ENCODE measurements around the gene BRINP1. TPM values are rescaled to one million over a fixed set of nuclear protein-coding genes. Genes with fewer than 3 reads are reported as not detected.

Gene BRINP1
- total RNA-seq, 1 experiment from 2014 or later = not detected

GRCh38 chr9:119197893-119198607 is 171.2 kb downstream of the BRINP1 start:
- H3K27me3 ChIP-seq (replicated peaks; ENCODE audit: insufficient read depth, low read depth, low read length, poor library complexity) = no peaks in the 10 kb centered on the region
- TF ChIP-seq CTCF (conservative IDR thresholded peaks at IDR 0.05; ENCODE audit: low read depth, low read length) (no peak), EZH2 (IDR thresholded peaks at IDR 0.05; ENCODE audit: borderline replicate concordance, low read depth, low read length, poor library complexity, severe bottlenecking) (no peak)
- ChIA-PET CTCF (no interaction called here), POLR2A (ENCODE audit: low non-redundant PET) (no interaction called here)
- H3K36me3 ChIP-seq (ENCODE audit: insufficient read depth, low read length, poor library complexity, severe bottlenecking) = no peaks in the 10 kb centered on the region
- H3K4me3 ChIP-seq (ENCODE audit: low read depth, low read length, poor library complexity, severe bottlenecking) = no peak overlapping the region
- intact Hi-C loops (cut with micrococcal nuclease; ENCODE audit: unreplicated experiment) = no loop called here
- no TSS peak for BruUV-seq (replicated peaks)
- no peaks in the 10 kb centered on the region for H3K9me3 ChIP-seq (ENCODE audit: low read depth, low read length, poor library complexity, severe bottlenecking)
- H3K4me1 ChIP-seq (ENCODE audit: insufficient read depth, low read length, poor library complexity, severe bottlenecking) = no peaks in the 10 kb centered on the region
- H3K27ac ChIP-seq (ENCODE audit: low read depth, low read length, poor library complexity, severe bottlenecking) = no peak overlapping the region
- DNase-seq (ENCODE audit: low spot score) = no peak

GRCh38 chr9:119195521-119195920 is 173.7 kb downstream of the BRINP1 start:
- no TSS peak for BruUV-seq (replicated peaks)
- no peak overlapping the region for H3K27ac ChIP-seq (ENCODE audit: low read depth, low read length, poor library complexity, severe bottlenecking)
- no peak for DNase-seq (ENCODE audit: low spot score)
- ChIA-PET POLR2A (ENCODE audit: low non-redundant PET) (no interaction called here), CTCF (no interaction called here)
- H3K9me3 ChIP-seq (ENCODE audit: low read depth, low read length, poor library complexity, severe bottlenecking) = no peaks in the 10 kb centered on the region
- intact Hi-C loops (cut with micrococcal nuclease; ENCODE audit: unreplicated experiment) = no loop called here
- TF ChIP-seq EZH2 (IDR thresholded peaks at IDR 0.05; ENCODE audit: borderline replicate concordance, low read depth, low read length, poor library complexity, severe bottlenecking) = no peak
- TF ChIP-seq CTCF (conservative IDR thresholded peaks at IDR 0.05; ENCODE audit: low read depth, low read length) = no peak
- H3K27me3 ChIP-seq (replicated peaks; ENCODE audit: insufficient read depth, low read depth, low read length, poor library complexity) = no peaks in the 10 kb centered on the region
- H3K4me1 ChIP-seq (ENCODE audit: insufficient read depth, low read length, poor library complexity, severe bottlenecking) = no peaks in the 10 kb centered on the region
- no peaks in the 10 kb centered on the region for H3K36me3 ChIP-seq (ENCODE audit: insufficient read depth, low read length, poor library complexity, severe bottlenecking)
- H3K4me3 ChIP-seq (ENCODE audit: low read depth, low read length, poor library complexity, severe bottlenecking) = no peak overlapping the region

DNA sequence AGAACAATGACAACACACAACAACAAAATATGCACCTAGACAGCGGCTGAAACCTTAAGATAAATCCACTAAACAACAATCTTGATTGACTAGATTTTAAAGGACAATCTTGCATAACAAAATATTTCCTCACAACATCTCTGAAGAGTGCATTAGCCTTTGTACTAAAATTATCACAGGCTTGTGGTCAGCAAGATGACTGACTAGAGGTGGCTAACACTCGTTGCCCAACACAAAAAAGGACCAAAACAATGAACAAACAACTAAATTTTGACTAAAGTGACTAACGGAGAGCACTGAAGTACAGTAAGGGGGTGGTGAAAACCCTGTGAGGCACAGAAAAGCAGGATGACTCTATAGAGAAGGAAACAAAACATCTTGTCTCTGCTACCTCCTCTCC is 183.9 kb downstream of the BRINP1 start:
- CTCF ChIA-PET = no interaction called here
- TF ChIP-seq CTCF (conservative IDR thresholded peaks at IDR 0.05; ENCODE audit: low read depth, low read length) (no peak), EZH2 (IDR thresholded peaks at IDR 0.05; ENCODE audit: borderline replicate concordance, low read depth, low read length, poor library complexity, severe bottlenecking) (no peak)
- Histone ChIP-seq H3K36me3 (ENCODE audit: insufficient read depth, low read length, poor library complexity, severe bottlenecking) (no peaks in the 10 kb centered on the region), H3K4me3 (ENCODE audit: low read depth, low read length, poor library complexity, severe bottlenecking) (no peak overlapping the region), H3K27me3 (replicated peaks; ENCODE audit: insufficient read depth, low read depth, low read length, poor library complexity) (no peaks in the 10 kb centered on the region), H3K9me3 (ENCODE audit: low read depth, low read length, poor library complexity, severe bottlenecking) (peaks cover 11% of the 10 kb centered on the region), H3K27ac (ENCODE audit: low read depth, low read length, poor library complexity, severe bottlenecking) (no peak overlapping the region), H3K4me1 (ENCODE audit: insufficient read depth, low read length, poor library complexity, severe bottlenecking) (no peaks in the 10 kb centered on the region)
- POLR2A ChIA-PET (ENCODE audit: low non-redundant PET) = no interaction called here
- DNase-seq (ENCODE audit: low spot score) = no peak
- BruUV-seq (replicated peaks) = no TSS peak
- intact Hi-C loops (cut with micrococcal nuclease; ENCODE audit: unreplicated experiment) = no loop called here
